ENCODE data around the gene PATJ.

DNA sequence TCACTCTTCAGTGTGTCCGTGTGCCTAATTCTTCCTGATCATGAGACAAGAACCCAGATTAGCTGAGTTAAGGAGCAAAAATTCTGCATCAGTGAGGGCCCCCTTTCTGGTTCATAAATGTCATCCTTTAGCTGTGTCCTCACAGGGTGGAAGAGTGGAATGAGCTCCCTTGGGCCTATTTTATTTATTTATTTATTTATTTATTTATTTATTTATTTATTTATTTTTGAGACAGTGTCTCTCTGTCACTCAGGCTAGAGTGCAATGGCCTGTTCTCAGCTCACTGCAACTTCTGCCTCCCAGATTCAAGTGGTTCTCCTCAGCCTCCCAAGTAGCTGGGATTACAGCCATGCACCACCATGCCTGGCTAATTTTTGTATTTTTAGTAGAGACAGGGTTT lies 131.7 kb downstream of the PATJ start:
- no peak for TF ChIP-seq EZH2 (IDR thresholded peaks at IDR 0.05; ENCODE audit: borderline replicate concordance, insufficient read depth, low read depth, low read length, poor library complexity, severe bottlenecking)
- TF ChIP-seq, protein P1, sequence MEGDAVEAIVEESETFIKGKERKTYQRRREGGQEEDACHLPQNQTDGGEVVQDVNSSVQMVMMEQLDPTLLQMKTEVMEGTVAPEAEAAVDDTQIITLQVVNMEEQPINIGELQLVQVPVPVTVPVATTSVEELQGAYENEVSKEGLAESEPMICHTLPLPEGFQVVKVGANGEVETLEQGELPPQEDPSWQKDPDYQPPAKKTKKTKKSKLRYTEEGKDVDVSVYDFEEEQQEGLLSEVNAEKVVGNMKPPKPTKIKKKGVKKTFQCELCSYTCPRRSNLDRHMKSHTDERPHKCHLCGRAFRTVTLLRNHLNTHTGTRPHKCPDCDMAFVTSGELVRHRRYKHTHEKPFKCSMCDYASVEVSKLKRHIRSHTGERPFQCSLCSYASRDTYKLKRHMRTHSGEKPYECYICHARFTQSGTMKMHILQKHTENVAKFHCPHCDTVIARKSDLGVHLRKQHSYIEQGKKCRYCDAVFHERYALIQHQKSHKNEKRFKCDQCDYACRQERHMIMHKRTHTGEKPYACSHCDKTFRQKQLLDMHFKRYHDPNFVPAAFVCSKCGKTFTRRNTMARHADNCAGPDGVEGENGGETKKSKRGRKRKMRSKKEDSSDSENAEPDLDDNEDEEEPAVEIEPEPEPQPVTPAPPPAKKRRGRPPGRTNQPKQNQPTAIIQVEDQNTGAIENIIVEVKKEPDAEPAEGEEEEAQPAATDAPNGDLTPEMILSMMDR (IDR thresholded peaks at IDR 0.05) = no peak
